ENCODE results near the gene PTBP3. TPM values are rescaled to one million over a fixed set of nuclear protein-coding genes. Genes with fewer than 3 reads are reported as not detected.

The PTBP3 gene
- total and polyA plus RNA-seq, 2 of the 13 experiments (the other 11 are each of a cell fraction or from before 2014, with no cell fraction given), result 52.8 to 61.1 TPM

DNA sequence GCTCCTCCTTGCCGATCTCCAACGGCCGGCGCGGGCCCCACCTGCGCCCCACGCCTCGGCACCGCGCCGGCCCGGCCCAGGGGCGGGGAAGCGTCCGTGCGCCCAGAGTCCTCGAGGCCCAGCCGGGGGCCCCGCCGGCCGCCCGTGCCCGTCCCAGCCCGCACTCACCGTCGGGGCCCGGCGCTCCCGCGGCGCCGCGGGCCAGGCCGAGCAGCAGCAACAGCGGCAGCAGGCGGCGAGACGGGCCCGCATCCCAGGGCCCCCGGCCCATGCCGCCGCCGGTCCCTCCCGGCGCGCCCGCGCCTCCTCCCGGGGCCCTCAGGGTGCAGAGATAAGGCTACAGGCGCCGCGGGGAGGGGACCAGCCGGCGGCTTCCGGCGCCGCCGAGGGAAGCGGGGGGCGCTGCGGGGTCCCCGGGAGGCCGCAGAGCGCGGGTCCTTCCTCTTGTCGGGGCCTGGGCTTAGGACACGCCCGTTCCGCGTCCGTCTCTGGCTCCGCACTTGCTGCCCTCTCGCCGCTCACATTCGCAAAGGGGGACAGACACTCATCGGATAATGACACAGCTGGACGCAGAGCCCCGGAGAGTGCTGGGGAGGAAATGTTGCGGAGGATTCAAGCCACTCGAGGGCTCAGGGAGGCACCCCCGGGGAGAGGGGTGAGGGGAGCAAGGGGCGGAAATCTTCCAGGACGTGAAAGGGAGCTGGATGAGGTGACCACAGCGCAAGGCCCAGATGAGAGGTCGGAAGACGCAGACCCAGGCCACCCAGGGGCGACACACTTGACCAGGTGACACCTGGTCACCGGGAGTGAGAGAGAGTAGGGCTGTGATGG is 158.2 kb downstream of the PTBP3 start, which contains the start of gene SUSD1 (continued):
- TF ChIP-seq SRSF1 (optimal IDR thresholded peaks at IDR 0.05; ENCODE audit: low read depth, low read length) (peak; percentile 38), ADNP (CRISPR knock-in tag; IDR thresholded peaks at IDR 0.05) (no peak), ZNF724P (CRISPR knock-in tag; IDR thresholded peaks at IDR 0.05; ENCODE audit: borderline replicate concordance) (no peak), SNAPC2 (CRISPR knock-in tag; IDR thresholded peaks at IDR 0.05) (no peak), RBM22 (optimal IDR thresholded peaks at IDR 0.05; ENCODE audit: low read length) (no peak), RBFOX2 (IDR thresholded peaks at IDR 0.05; ENCODE audit: low read depth, low read length) (peak; percentile 81), RFXANK (CRISPR knock-in tag; IDR thresholded peaks at IDR 0.05) (no peak), ARID2 (CRISPR knock-in tag; IDR thresholded peaks at IDR 0.05; ENCODE audit: borderline replicate concordance) (no peak)
- TF ChIP-seq, protein P1, sequence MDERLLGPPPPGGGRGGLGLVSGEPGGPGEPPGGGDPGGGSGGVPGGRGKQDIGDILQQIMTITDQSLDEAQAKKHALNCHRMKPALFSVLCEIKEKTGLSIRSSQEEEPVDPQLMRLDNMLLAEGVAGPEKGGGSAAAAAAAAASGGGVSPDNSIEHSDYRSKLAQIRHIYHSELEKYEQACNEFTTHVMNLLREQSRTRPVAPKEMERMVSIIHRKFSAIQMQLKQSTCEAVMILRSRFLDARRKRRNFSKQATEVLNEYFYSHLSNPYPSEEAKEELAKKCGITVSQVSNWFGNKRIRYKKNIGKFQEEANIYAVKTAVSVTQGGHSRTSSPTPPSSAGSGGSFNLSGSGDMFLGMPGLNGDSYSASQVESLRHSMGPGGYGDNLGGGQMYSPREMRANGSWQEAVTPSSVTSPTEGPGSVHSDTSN (CRISPR knock-in tag; IDR thresholded peaks at IDR 0.05), result no peak
- TF ChIP-seq, protein P2, sequence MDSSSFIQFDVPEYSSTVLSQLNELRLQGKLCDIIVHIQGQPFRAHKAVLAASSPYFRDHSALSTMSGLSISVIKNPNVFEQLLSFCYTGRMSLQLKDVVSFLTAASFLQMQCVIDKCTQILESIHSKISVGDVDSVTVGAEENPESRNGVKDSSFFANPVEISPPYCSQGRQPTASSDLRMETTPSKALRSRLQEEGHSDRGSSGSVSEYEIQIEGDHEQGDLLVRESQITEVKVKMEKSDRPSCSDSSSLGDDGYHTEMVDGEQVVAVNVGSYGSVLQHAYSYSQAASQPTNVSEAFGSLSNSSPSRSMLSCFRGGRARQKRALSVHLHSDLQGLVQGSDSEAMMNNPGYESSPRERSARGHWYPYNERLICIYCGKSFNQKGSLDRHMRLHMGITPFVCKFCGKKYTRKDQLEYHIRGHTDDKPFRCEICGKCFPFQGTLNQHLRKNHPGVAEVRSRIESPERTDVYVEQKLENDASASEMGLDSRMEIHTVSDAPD (CRISPR knock-in tag; IDR thresholded peaks at IDR 0.05), result no peak
- TF ChIP-seq, protein P3, sequence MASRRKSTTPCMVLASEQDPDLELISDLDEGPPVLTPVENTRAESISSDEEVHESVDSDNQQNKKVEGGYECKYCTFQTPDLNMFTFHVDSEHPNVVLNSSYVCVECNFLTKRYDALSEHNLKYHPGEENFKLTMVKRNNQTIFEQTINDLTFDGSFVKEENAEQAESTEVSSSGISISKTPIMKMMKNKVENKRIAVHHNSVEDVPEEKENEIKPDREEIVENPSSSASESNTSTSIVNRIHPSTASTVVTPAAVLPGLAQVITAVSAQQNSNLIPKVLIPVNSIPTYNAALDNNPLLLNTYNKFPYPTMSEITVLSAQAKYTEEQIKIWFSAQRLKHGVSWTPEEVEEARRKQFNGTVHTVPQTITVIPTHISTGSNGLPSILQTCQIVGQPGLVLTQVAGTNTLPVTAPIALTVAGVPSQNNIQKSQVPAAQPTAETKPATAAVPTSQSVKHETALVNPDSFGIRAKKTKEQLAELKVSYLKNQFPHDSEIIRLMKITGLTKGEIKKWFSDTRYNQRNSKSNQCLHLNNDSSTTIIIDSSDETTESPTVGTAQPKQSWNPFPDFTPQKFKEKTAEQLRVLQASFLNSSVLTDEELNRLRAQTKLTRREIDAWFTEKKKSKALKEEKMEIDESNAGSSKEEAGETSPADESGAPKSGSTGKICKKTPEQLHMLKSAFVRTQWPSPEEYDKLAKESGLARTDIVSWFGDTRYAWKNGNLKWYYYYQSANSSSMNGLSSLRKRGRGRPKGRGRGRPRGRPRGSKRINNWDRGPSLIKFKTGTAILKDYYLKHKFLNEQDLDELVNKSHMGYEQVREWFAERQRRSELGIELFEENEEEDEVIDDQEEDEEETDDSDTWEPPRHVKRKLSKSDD (CRISPR knock-in tag; IDR thresholded peaks at IDR 0.05; ENCODE audit: low read depth), result no peak
- TF ChIP-seq, protein P4, sequence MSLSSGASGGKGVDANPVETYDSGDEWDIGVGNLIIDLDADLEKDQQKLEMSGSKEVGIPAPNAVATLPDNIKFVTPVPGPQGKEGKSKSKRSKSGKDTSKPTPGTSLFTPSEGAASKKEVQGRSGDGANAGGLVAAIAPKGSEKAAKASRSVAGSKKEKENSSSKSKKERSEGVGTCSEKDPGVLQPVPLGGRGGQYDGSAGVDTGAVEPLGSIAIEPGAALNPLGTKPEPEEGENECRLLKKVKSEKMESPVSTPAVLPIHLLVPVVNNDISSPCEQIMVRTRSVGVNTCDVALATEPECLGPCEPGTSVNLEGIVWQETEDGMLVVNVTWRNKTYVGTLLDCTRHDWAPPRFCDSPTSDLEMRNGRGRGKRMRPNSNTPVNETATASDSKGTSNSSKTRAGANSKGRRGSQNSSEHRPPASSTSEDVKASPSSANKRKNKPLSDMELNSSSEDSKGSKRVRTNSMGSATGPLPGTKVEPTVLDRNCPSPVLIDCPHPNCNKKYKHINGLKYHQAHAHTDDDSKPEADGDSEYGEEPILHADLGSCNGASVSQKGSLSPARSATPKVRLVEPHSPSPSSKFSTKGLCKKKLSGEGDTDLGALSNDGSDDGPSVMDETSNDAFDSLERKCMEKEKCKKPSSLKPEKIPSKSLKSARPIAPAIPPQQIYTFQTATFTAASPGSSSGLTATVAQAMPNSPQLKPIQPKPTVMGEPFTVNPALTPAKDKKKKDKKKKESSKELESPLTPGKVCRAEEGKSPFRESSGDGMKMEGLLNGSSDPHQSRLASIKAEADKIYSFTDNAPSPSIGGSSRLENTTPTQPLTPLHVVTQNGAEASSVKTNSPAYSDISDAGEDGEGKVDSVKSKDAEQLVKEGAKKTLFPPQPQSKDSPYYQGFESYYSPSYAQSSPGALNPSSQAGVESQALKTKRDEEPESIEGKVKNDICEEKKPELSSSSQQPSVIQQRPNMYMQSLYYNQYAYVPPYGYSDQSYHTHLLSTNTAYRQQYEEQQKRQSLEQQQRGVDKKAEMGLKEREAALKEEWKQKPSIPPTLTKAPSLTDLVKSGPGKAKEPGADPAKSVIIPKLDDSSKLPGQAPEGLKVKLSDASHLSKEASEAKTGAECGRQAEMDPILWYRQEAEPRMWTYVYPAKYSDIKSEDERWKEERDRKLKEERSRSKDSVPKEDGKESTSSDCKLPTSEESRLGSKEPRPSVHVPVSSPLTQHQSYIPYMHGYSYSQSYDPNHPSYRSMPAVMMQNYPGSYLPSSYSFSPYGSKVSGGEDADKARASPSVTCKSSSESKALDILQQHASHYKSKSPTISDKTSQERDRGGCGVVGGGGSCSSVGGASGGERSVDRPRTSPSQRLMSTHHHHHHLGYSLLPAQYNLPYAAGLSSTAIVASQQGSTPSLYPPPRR (CRISPR knock-in tag; IDR thresholded peaks at IDR 0.05; ENCODE audit: borderline replicate concordance), result 0 out of 2 replicates have a peak, but pooled peaks have one; percentile 18
- TF ChIP-seq, protein P5, sequence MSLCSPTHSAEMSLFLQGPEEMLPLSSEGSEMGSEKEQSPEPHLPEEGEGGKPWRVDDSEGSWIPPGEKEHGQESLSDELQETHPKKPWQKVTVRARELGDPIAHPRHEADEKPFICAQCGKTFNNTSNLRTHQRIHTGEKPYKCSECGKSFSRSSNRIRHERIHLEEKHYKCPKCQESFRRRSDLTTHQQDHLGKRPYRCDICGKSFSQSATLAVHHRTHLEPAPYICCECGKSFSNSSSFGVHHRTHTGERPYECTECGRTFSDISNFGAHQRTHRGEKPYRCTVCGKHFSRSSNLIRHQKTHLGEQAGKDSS (CRISPR knock-in tag; IDR thresholded peaks at IDR 0.05; ENCODE audit: borderline replicate concordance, low read depth), result 0 out of 2 replicates have a peak, but pooled peaks have one; percentile 22
- TF ChIP-seq, protein P6, sequence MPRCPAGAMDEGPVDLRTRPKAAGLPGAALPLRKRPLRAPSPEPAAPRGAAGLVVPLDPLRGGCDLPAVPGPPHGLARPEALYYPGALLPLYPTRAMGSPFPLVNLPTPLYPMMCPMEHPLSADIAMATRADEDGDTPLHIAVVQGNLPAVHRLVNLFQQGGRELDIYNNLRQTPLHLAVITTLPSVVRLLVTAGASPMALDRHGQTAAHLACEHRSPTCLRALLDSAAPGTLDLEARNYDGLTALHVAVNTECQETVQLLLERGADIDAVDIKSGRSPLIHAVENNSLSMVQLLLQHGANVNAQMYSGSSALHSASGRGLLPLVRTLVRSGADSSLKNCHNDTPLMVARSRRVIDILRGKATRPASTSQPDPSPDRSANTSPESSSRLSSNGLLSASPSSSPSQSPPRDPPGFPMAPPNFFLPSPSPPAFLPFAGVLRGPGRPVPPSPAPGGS (CRISPR knock-in tag; IDR thresholded peaks at IDR 0.05), result 0 out of 2 replicates have a peak, but pooled peaks have one; percentile 50
